GM19099 (cell line): ENCODE measurements around the gene PLXND1.

Source experiments
- POLR2A ChIP-seq: IDR thresholded peaks from 3 replicates; pipeline ENCODE4 v1.6.1; 2011; ENCODE audit warnings: low read depth; ENCODE audit not compliant: insufficient read length; ENCODE audit errors: extremely low read depth

Gene PLXND1, protein sequence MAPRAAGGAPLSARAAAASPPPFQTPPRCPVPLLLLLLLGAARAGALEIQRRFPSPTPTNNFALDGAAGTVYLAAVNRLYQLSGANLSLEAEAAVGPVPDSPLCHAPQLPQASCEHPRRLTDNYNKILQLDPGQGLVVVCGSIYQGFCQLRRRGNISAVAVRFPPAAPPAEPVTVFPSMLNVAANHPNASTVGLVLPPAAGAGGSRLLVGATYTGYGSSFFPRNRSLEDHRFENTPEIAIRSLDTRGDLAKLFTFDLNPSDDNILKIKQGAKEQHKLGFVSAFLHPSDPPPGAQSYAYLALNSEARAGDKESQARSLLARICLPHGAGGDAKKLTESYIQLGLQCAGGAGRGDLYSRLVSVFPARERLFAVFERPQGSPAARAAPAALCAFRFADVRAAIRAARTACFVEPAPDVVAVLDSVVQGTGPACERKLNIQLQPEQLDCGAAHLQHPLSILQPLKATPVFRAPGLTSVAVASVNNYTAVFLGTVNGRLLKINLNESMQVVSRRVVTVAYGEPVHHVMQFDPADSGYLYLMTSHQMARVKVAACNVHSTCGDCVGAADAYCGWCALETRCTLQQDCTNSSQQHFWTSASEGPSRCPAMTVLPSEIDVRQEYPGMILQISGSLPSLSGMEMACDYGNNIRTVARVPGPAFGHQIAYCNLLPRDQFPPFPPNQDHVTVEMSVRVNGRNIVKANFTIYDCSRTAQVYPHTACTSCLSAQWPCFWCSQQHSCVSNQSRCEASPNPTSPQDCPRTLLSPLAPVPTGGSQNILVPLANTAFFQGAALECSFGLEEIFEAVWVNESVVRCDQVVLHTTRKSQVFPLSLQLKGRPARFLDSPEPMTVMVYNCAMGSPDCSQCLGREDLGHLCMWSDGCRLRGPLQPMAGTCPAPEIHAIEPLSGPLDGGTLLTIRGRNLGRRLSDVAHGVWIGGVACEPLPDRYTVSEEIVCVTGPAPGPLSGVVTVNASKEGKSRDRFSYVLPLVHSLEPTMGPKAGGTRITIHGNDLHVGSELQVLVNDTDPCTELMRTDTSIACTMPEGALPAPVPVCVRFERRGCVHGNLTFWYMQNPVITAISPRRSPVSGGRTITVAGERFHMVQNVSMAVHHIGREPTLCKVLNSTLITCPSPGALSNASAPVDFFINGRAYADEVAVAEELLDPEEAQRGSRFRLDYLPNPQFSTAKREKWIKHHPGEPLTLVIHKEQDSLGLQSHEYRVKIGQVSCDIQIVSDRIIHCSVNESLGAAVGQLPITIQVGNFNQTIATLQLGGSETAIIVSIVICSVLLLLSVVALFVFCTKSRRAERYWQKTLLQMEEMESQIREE (N-terminal part only)

DNA sequence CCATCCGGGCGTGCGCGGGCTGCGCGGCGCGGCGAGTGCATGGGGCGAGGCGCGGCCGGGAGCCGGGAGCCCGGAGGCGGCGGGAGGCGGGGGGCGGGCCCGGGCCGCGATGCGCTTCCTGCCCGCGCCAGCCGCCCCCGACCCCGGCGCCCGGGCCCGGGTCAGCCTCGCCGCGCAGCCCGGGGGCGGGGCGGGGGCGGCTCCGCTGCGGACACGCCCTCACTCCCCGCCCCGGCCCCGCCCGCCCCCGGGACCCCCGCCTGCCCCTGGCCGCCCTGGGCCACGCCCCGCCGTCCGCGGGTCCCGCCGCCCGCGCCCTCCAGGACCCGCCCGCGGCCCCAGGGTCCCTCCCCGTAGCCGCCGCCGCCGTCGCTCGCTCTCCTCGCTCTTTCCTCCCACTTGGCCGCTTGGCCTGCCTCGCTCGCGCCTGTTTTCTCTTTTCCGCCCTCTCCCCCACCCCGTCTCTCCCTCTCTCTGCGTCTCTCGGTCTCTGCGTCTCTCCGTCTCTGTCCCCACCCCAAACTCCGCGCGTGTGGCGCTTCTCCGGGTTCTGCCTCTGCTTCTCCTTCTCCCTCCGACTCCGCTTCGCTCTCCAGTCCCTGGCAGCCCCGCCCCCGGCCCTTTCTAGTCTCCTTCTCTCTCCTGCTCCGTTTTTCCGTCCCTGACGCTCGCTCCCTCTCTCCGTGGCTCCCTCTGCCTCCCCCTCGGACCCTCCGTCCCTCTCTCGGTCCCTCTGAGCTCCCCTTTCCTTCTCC, at the start of gene PLXND1:
Gene PLXND1, minus strand, starts transcription at position 41 of the 755 bp plus-strand sequence. Its CDS starts 37 bp downstream, at position 4.
- no peak for TF ChIP-seq POLR2A

DNA sequence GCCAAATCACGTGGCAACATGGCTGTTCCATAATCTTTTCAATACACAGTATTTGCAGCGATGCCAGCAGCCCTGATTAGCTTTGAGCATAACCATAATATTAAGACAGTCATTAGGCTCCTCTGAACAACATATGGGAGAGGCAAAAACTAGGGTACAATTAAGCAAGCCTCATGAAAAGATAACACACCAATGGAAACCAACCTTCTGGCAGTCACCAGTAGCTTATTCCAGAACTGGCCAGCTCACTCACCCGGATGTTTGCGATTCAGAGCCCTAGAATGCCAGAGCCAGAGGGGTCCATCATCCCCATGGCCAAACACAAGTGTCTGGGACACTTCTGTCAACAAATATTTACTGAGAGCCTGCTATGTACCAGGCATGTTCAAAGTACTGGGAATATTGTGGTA, 48.8 kb upstream of the PLXND1 start:
- no peak for TF ChIP-seq POLR2A

DNA sequence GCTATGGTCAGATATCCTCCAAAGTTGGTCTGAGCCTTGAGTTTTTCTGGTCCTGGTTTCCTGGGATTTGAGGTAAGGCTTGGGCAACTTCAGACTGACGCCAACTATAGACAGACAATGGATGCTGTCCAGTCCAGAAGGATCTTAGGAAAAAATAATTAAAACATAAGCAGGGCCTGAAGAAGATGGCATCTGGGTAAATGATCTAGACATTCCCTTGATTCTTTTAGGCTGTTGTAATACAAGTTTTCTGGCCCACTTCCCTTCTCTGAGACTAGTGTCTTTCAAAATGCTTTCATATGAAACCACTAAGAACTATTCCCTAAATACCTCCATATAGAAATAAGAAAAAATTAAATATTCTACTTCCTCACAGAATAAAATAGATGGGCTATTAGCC, 47.7 kb upstream of the PLXND1 start:
- TF ChIP-seq POLR2A = no peak

DNA sequence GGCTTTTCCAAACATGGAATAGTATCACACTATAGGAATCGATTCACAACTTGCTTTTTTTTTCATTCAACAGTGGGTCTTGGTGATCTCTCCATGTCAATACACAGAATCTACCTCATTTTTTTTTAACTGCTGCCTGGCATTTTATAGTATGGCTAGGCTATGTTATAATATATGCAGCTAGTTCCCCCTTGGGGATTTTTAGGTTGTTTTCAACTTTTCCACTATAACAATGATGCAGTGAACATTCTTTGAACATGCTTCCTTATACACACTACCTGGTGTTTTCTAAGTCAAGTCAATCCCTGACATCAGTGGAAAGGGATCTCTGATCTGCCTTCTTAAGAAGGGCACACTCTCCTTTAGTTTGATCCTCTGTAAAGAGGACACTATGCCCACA, 46.5 kb upstream of the PLXND1 start:
- TF ChIP-seq POLR2A = no peak

DNA sequence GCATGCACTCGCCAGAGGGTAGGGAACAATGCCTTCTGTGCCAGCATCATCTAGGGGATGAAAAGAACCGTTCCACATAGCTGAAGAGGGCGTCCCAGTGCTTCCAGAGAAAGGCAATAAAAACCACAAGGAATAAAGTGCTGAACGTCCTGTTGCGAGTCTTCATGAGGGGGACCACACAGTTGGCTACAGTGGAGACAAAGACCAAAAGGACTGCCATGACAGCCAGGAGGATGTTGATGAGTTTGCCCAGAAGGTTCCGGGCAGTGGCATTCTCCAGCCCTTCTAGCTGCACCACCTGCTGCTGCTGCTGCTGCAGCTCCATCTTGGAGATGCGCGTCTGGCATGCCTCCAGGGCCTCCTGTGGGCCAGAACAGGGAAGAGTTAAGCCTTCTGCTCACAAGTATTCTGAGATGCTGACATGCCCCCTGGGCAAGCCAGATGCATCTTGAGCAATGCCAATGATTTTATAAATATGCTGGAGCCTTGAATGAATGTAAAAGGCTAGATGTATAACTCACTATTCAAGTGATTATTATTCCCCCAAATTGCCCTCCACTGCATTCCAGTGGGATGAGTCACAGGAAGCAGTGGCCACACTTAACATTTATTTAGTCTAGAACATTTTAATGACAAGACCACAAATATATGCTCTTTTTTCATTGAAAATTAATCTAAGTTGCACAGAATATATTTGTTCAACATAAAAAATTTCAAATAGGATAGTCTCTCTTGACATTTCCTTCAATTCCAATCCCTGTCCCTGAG, 45.1 kb upstream of the PLXND1 start:
- no peak for TF ChIP-seq POLR2A

DNA sequence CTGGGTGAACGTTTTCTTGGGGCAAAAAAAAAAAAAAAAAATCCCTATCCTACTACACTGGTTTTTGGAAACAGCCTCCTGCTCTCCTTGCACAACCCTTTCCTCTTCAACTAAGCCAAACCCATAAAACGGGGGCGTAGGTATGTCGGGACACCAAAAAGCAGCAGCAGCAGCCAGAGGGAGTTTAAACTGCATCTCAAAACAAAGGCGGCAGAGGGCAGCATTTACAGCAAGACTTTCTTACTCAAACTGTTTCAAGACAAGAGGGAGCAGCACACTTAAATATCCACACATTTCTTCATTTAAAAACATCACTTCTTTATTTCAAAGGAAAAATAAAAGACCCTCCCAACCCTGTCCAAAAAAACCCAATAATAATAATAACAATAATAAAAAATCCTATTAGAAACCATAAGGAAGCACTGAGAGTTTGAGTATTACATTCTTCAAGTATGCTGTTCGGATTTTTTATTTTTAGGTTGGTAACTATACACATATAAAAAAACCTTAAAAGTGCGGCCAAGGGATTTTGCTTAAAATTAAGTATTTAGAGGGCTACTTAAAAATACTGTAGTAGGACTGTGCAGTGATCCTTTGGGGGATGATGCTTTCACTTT, 43.9 kb upstream of the PLXND1 start:
- no peak for TF ChIP-seq POLR2A

DNA sequence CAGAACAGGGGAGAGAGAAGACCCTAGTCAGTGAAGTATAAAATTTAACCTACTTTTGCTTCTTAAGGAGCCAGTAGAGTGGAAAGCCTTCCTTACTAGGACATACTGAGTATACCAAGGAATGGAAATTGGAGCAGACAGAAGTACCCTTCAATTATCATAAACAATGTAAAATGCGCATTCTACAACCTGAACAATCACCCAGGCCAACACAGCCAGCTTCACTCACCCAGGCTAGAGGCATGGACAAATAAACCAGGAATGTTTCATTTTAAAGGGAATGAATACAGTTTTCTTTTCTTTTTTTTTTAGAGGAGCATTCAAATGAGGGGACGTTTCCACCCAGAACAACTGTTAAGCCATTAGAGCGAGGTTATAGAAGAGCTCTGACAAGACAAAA, 41.9 kb upstream of the PLXND1 start:
- TF ChIP-seq POLR2A = no peak

DNA sequence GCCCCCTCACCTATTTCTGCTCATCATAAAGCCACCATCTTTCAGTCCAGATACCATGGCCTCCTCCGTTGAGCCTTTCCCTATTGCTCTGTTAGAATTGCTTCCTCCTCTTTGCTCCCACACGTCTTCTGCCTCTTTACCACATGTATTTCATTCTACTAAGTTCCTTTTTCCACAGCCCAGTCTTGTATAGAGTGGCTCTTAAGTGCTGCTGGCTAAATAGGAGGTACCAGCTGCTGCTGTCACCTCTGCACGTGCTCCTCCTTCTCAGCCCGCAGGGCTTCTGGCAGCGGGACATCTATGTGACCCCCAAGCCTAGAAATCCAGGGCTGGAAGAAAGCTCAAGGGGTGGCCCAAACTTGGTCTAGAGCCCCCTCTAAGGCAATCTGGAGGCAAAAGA, 38.8 kb upstream of the PLXND1 start:
- no peak for TF ChIP-seq POLR2A

DNA sequence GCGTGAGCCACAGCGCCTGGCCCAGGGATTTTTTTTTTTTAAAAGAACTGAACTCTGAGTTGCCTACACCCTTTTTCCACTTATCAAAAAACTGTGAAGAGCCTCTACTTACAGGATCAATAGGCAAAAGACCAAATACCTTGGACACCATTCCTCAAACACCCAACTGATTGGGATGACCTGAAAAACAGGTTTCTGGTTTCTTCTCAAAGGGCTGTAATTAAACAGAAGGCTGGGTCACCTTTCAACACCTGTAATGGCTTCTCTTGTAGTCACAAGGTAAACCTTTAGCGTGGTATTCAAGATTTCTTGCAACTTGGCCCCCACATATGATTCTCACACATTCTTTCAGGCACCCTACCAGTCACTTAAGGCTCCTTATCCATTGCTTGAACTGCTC, 38.4 kb upstream of the PLXND1 start:
- TF ChIP-seq POLR2A = no peak

DNA sequence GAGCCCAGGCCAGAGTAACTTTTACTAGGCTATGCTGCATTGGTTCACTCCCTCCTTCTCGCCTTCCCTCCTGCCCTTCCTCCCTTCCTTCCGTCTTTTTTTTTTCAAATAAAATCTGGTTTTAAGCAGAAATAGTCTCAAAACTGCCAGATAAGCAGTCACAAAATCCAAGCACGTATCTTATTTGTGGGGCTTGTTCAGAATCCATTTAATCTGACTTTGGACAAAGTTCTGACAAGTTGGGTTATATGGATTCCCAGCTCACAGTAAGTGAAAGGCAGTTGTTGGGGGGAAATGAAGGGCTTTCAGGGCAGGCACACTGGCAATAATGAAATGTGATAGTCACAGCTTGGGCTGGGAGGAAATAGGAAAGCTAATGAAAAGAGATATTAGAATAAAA, 32.0 kb upstream of the PLXND1 start:
- no peak for TF ChIP-seq POLR2A

DNA sequence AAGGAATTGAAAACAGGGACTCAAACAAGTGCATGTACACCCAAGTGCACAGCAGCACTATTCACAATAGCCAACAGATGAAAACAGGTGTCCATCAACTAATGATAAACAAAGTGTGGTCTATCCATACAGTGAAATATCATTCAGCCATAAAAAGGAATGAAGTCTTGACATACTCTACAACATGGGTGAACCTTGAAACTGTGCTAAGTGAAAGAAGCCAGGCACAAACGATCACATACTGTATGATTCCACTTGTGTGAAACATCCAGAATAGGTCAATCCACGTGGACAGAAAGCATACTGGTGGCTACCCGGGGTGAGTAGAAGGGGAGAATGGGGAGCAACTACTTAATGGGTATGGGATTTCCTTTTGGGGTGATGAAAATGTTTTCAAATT, 29.6 kb upstream of the PLXND1 start:
- TF ChIP-seq POLR2A = no peak

DNA sequence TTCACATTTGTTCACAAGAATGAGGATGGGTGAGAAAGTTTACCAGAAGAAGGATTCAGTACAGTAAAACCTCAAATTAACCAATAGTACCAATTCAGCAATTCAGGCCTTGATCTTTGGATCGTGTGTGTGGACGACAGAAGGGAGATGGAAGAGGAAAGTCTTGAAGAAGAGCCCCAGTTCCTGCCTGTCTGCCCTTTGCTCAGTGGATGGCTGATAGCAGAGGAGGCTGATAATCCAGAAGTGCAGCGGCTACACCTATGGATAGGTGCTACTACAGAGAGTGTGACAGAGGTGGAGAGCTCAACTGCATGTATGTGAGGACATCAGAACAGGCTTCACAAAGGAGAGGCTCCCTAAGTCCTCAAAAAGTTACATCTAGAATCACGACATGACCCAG, 29.2 kb upstream of the PLXND1 start:
- no peak for TF ChIP-seq POLR2A
